Bronchial epithelial cell (primary cell): Measurements from ENCODE around the gene DEAF1. TPM values are rescaled to one million over a fixed set of nuclear protein-coding genes. Genes with fewer than 3 reads are reported as not detected.

ENCODE experiments used
- DNase-seq: peaks from one replicate; pipeline ENCODE4 v3.0.0-alpha.2; 2010; ENCODE audit warnings: low read depth
- FAIRE-seq: peaks from 2 replicates; lab custom pipeline; 2011; peaks lifted over from hg19 to GRCh38; lab: Jason Lieb, UNC
- H3K27me3 ChIP-seq: 2 replicates; pipeline ENCODE4 v1.5.1; 2011; ENCODE audit warnings: low read length; ENCODE audit not compliant: control insufficient read depth, insufficient read depth
- H3K36me3 ChIP-seq: 2 replicates; pipeline ENCODE4 v1.5.1; 2011; ENCODE audit warnings: low read length; ENCODE audit not compliant: control insufficient read depth, insufficient read depth
- H3K4me3 ChIP-seq: 2 replicates; pipeline ENCODE4 v1.5.1; 2011; ENCODE audit warnings: mild to moderate bottlenecking, low read depth, low read length, control low read depth
- total RNA-seq: library from RNA; depleted of rRNA; stranded (reverse); fragments of >200 nt; gene quantifications from 2 replicates; pipeline ENCODE4 v1.2.1, GENCODE V29; 2014
- TF ChIP-seq, protein P1 (sequence below): IDR thresholded peaks from 2 replicates; pipeline ENCODE4 v1.5.1; 2011; ENCODE audit warnings: mild to moderate bottlenecking, moderate library complexity, low read length, control low read depth, inconsistent platforms; ENCODE audit not compliant: insufficient read depth, severe bottlenecking

DEAF1 gene
- total RNA-seq, 1 donor from 2014 or later, result 23.4 TPM

DNA sequence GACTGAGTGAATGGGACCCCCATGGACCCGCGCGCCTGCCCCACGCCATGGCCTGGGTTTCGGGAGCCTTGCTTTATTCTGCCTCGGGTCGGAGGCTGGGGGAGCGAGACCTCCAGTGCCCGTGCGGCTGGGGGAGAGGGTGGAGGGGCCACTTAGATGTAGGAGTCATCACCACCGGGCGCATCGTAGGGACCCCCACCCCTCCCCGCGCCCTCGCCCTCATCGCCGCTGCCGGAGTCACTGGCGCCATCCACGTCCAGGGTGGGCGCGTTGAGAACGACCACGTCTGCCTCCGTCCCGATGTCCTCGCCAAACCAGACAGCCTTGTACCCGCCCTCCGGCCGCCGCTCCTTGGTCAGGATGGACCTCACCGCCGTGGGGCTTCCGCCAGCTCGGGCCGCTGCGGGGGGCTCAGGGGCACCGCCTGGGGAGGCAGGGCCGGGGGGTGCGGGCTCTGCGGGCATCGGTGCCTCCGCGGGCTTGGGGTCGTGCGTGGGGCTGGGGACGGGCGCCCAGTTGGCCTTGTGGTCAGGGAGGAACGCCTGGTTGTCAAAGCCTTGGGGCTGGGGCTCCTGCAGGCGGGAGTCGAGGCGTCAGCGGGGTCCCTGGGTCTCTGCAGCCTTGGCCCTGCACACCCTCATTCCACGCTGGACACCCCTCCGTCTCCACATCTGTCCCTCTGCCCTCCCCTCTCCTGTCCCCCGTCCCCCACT, 77.7 kb downstream of the DEAF1 start:
- TF ChIP-seq, protein P1, sequence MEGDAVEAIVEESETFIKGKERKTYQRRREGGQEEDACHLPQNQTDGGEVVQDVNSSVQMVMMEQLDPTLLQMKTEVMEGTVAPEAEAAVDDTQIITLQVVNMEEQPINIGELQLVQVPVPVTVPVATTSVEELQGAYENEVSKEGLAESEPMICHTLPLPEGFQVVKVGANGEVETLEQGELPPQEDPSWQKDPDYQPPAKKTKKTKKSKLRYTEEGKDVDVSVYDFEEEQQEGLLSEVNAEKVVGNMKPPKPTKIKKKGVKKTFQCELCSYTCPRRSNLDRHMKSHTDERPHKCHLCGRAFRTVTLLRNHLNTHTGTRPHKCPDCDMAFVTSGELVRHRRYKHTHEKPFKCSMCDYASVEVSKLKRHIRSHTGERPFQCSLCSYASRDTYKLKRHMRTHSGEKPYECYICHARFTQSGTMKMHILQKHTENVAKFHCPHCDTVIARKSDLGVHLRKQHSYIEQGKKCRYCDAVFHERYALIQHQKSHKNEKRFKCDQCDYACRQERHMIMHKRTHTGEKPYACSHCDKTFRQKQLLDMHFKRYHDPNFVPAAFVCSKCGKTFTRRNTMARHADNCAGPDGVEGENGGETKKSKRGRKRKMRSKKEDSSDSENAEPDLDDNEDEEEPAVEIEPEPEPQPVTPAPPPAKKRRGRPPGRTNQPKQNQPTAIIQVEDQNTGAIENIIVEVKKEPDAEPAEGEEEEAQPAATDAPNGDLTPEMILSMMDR, result no peak

DNA sequence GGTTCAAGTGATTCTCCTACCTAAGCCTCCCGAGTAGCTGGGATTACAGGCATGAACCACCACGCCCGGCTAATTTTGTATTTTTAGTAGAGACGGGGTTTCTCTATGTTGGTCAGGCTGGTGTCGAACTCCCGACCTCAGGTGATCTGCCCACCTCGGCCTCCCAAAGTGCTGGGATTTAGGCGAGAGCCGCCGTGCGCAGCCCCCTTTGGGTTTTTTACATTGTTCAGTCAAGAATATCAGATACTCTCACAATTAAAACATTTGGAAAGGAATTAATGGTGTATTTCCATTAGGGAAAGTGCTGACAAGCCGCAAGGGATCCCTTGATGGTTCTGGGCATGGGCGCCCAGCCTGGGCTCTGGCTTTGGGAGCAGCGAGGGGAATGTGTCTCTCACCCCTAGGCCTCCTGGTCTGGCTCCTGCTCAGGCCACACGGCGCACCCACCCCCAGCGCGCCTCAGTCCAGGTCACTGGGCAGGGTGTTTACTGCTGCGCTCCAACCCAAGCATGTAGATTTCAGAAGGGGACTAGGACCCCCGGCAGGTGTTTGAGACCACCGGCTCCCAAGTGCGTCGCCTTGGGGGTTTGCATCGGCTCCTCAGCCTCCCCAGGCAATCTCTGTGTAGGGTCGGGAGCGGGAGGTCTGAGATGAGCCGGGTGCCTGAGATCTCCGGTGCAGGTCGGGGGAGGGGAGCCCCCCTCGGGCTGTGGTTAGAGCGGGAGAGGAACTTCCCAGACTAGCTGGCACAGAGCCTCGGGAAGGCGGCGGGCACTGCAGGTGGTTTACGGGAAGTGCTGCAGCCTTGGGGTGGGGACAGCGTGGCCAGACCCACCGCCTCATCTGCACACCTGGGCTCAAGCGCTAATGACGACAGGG, 78.5 kb downstream of the DEAF1 start:
- TF ChIP-seq, protein P1, result no peak
- FAIRE-seq (no peak), DNase-seq (no peak)
- Histone ChIP-seq H3K27me3 (no peaks in the 10 kb centered on the region), H3K4me3 (no peak overlapping the region), H3K36me3 (peaks cover 14% of the 10 kb centered on the region)

More for the DNA sequence above, 77.7 kb downstream of the DEAF1 start:
- DNase-seq (no peak), FAIRE-seq (no peak)
- Histone ChIP-seq H3K4me3 (no peak overlapping the region), H3K36me3 (peaks cover 14% of the 10 kb centered on the region), H3K27me3 (no peaks in the 10 kb centered on the region)

DNA sequence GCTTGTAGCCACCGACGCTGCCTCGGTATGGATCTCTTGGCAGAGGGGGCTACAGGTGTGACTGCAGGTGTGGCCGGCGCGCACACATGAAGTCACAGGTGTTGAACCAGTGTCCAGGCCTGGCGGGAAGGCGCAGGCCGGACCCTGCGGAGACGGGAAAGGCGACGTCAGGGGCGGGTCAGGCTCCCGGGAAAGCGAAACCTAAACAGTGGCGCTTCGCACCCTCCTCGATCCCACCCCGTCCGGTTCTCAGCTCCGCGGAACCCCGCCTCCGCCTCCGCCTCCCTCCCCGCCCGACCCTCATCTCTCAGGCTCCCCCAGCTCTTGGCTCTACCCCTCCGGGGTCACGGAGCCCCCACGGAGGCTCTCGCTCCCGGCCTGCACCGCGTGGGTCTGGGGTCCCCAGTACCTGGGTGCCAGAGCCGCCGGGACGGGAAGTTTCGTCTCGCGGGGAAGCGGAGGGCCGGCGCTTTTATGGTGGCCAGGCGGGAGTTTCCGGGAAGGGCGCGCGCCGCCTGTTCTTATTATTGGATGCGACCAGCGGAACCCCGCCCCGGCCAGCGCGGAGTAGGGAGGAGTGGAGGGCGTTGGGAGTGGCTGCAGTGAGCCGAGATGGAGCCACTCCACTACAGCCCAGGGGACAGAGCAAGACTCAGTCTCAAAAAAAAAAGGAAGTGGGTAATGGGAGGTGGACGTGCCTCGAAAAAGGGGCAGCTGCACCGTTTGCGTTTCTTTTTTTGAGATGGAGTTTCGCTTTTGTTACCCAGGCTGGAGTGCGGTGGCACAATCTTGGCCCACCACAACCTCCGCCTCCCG, 79.3 kb downstream of the DEAF1 start, which contains the start of gene IRF7:
Gene IRF7, minus strand, starts transcription at position 447 of the 816 bp plus-strand sequence. CDS start 586 bp downstream, outside the sequence.
- Histone ChIP-seq H3K36me3 (peaks cover 22% of the 10 kb centered on the region), H3K4me3 (peak within 1 kb of the TSS; percentile 68), H3K27me3 (no peaks in the 10 kb centered on the region)
- FAIRE-seq, result no peak
- TF ChIP-seq, protein P1, result no peak
- peak; percentile 73 for DNase-seq

DNA sequence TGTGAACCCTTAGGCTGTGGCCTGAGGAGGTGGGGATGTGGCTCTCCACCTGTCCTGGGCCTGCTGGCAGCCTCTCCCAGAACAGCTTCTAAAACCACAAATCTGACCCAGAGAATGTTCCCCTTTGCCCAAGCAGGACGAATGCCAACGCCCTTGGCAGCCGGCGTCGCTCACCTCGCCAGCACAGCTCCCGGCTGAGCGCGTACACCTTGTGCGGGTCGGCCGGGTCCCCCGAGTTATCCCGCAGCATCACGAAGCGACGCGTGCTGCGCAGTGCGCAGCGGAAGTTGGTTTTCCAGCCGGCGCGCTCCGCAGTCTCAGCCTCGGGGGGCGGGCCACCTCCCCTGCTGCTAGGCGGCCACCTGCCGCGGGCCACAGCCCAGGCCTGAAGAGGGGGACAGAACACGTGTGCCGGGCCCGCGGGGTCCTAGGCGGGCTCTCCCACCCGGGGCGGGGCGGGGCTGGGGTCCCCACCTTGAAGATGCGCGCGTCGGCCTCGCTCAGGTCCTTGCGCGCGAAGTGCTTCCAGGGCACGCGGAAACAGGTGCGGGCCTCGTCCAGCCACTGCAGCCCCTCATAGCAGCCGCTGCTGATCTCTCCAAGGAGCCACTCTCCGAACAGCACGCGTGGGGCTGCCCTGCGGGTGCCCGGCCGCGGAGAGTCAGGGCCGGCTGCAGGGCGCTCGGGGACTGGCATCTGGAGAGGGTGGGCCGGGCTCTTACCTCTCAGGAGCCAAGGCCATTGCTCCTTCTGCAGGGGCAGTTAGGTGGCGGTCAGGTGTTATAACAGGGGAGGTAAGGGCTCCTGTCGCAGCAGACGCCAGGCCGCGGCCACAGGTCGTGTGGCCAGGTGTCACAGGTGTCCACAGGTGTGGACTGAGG, 80.2 kb downstream of the DEAF1 start:
- Histone ChIP-seq H3K27me3 (no peaks in the 10 kb centered on the region), H3K36me3 (peaks cover 29% of the 10 kb centered on the region), H3K4me3 (peak overlapping the region; percentile 68)
- FAIRE-seq, result no peak
- TF ChIP-seq, protein P1, result no peak
- DNase-seq, result no peak
